Ectodermal cell (in vitro differentiated cells): ENCODE data around the gene CD300H.
"Not testable (repeated sequence)": the region's sequence is repeated elsewhere in the genome, so short reads cannot be mapped to it uniquely, and the experiment has no call there.

Experiments
- H3K27ac ChIP-seq: 2 replicates; pipeline ENCODE4 v1.7.0; 2013; ENCODE audit warnings: mild to moderate bottlenecking, low read depth, low read length; ENCODE audit not compliant: insufficient read depth, poor library complexity, severe bottlenecking
- H3K27me3 ChIP-seq: 2 replicates; pipeline ENCODE4 v1.7.0; 2013; ENCODE audit warnings: mild to moderate bottlenecking, low read length; ENCODE audit not compliant: insufficient read depth, control insufficient read depth, poor library complexity, severe bottlenecking
- H3K36me3 ChIP-seq: one replicate; pipeline ENCODE4 v1.7.0; 2013; ENCODE audit warnings: low read length; ENCODE audit not compliant: control insufficient read depth, insufficient read depth
- H3K4me1 ChIP-seq: one replicate; pipeline ENCODE4 v1.7.0; 2013; ENCODE audit warnings: low read length; ENCODE audit not compliant: control insufficient read depth, insufficient read depth
- H3K4me3 ChIP-seq: 2 replicates; pipeline ENCODE4 v1.7.0; 2013; ENCODE audit warnings: low read depth, low read length, control low read depth; ENCODE audit not compliant: insufficient read depth
- H3K9me3 ChIP-seq: 2 replicates; pipeline ENCODE4 v1.7.0; 2013; ENCODE audit warnings: mild to moderate bottlenecking, low read length, moderate library complexity; ENCODE audit not compliant: control insufficient read depth
- WGBS, 2 experiments: methylation state at CpG; one replicate each; pipeline ENCODE4 v1.1.7; 2013; ENCODE audit warnings: missing lambda C conversion rate in 2 of 2; 5-methylcytosine and 5-hydroxymethylcytosine counted together

CD300H gene

DNA sequence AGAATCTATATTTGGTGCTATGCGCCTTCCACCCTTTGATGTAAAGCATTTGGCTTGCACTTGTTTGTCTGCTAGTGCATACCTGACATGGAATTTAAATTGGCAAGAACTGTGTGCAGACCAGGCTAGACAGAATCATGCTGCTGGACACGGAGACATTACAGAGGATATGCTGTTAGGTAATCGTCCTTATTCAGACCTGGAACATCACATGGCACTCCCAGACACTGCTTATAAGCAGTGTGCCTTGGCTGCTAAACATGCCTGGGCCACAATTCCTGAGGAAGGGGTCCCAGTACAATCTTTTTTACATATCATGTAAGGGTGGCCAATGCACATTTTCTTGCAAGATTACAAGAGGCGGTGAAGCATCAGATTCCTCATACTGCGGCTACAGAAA lies 18.4 kb upstream of the CD300H start:
- Histone ChIP-seq H3K36me3 (no peaks in the 10 kb centered on the region), H3K4me1 (no peaks in the 10 kb centered on the region), H3K27ac (no peak overlapping the region), H3K27me3 (no peaks in the 10 kb centered on the region), H3K4me3 (no peak overlapping the region), H3K9me3 (no peaks in the 10 kb centered on the region)
- 91 to 95% methylated on average over 5 of the region's 5 CpGs for WGBS, 2 experiments

DNA sequence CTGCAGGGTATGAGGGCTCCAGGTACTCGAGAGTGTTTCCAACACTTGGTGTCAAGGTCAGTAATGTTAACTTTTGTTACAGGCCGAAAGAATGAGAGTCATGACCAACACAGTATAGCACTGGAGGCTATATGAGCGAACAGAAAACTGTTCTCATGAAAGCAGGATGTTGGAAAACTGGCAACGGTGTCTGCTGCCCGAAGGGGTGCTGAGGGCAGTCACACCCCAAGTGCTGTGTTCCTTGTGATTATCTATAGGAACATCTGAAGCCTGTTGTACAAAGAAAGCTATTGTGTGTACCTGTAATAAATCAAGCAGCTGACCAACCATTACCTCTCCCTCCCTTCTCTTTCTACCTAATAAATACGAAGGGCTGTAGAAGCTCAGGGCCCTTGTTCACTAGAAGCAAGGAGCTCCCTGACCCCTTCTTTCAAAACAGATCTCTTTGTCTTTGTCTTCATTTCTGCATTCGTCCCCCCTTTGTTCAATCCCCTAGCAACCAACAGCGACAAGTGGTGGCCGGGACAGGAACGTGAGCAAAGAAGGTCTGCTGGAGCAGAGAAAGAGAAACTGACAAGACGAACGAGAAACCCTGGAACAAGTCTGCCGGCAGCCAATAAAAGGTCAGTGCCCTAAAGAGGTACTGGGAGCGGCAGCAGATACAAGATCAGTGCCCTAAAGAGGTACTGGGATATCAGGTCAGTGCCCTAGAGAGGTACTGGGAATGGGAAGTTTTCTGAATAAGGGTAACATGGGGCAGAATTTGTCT lies 17.2 kb upstream of the CD300H start:
- no peaks in the 10 kb centered on the region for H3K27me3 ChIP-seq
- no peak overlapping the region for H3K4me3 ChIP-seq
- H3K36me3 ChIP-seq: no peaks in the 10 kb centered on the region
- no peaks in the 10 kb centered on the region for H3K9me3 ChIP-seq
- H3K4me1 ChIP-seq: no peaks in the 10 kb centered on the region
- WGBS, 2 experiments: 71 to 76% methylated on average over 14 of the region's 14 CpGs
- no peak overlapping the region for H3K27ac ChIP-seq

DNA sequence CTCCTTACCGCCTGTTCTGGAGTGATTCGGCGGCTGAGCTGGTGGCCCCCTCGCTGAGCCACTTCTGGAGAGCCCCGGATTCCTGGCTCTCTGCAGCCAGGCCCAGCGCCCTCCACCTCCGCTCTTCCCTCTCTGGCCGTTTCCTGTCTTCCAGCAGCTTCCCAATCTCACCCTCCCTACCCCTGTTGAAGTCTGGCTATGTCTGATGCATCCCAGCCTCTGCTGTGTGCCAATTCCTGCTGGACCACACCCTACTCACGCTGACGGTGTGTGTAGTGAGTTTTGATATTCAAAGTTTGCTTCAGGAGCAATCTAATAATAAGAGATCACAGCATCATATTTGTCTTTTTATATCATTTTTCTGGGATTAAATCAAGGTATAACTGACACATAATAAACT lies 15.3 kb upstream of the CD300H start:
- Histone ChIP-seq H3K36me3 (no peaks in the 10 kb centered on the region), H3K4me3 (no peak overlapping the region)
- 89 to 91% methylated on average over 8 to 10 of the region's 10 CpGs for WGBS, 2 experiments

DNA sequence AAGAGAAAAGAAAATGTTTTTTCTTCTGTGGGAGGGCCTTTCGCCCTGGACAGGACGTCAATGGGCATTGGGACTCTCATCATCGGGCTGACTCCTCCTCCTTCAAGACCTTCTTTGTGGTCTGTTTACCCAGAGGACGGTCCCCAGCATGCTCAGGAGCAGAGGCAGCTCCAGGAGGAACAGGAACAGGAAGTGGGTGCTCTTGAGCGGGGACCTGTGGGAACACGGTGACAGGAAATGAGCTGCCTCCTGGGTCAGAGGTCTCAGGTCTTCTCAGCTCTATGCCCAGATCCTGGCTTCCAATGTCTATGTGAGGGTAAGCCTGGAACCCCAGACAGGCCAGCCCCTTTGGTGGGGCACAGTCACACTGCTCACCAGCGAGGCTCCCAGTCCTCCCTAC lies 12.6 kb upstream of the CD300H start:
- H3K4me1 ChIP-seq: no peaks in the 10 kb centered on the region
- H3K27me3 ChIP-seq: no peaks in the 10 kb centered on the region
- H3K4me3 ChIP-seq: no peak overlapping the region
- H3K27ac ChIP-seq: no peak overlapping the region
- WGBS, 2 experiments: 91 to 94% methylated on average over 7 of the region's 7 CpGs
- no peaks in the 10 kb centered on the region for H3K9me3 ChIP-seq
- H3K36me3 ChIP-seq: no peaks in the 10 kb centered on the region

More for the DNA sequence above, 15.3 kb upstream of the CD300H start:
- Histone ChIP-seq H3K27ac (no peak overlapping the region), H3K27me3 (no peaks in the 10 kb centered on the region), H3K9me3 (no peaks in the 10 kb centered on the region), H3K4me1 (no peaks in the 10 kb centered on the region)

DNA sequence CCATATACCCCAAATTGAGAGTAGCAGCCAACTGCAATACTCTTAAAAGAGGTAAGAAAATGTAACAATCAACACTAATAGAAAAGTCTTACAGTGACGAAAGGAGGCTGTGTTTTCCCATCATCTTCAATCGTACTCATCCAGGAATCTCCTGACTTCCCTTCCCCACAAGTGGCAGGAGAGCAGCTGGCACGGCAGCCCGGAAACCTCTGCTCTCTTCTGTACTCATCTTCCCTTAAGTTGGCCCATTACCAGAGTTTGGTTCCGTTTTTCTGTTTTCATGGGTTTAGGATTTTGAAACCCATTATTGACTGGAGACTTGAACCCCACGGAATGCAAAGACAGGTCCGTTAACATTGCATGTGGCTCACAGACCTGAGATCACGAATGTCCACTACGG lies 11.7 kb upstream of the CD300H start:
- Histone ChIP-seq H3K36me3 (no peaks in the 10 kb centered on the region), H3K4me3 (no peak overlapping the region), H3K4me1 (no peaks in the 10 kb centered on the region), H3K27me3 (no peaks in the 10 kb centered on the region), H3K27ac (no peak overlapping the region), H3K9me3 (no peaks in the 10 kb centered on the region)
- 89 to 90% methylated on average over 9 of the region's 9 CpGs for WGBS, 2 experiments

DNA sequence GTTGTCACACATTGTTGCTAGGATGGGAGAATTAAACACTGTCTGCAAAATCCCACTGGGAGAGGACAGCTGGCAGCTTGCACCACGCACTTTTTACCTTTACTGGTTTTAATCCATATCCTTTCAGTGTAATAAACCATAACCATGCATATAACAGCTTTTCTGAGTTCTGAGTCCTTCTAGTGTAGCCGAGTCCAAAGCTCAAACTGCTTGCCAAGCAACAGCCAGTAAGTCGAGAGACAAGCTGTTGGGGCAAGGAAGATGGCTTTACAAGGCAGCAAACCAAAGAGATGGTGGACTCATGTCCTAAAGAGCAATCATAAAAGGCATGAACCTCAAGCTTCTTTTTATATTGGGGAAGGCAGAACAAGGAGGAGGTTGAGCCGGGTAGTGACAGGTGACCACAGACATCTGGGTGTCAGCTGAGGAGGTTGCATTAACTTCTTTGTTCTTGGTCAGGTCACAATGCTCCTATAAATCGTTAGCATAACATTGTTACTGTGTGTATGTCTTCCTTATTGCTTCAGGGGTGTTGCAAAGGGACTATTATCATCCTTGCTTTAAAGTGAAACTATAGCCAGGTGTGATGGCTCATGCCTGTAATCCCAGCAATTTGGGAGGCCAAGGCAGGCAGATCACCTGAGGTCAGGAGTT lies 7.3 kb upstream of the CD300H start:
- WGBS, 2 experiments: 86 to 91% methylated on average over 5 of the region's 5 CpGs

DNA sequence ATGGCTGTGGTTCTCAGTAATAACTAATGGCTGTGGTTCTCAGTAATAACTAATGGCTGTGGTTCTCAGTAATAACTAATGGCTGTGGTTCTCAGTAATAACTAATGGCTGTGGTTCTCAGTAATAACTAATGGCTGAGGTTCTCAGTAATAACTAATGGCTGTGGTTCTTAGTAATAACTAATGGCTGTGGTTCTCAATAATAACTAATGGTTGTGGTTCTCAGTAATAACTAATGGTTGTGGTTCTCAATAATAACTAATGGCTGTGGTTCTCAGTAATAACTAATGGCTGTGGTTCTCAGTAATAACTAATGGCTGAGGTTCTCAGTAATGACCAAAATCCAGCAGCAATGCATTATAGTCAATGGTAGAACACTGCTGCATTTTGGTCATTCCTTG lies 6.3 kb upstream of the CD300H start:
- H3K36me3 ChIP-seq, H3K4me1 ChIP-seq, H3K4me3 ChIP-seq, H3K27me3 ChIP-seq, H3K27ac ChIP-seq, H3K9me3 ChIP-seq: not testable (repeated sequence)

More for the DNA sequence above, 7.3 kb upstream of the CD300H start:
- Histone ChIP-seq H3K27ac (no peak overlapping the region), H3K36me3 (no peaks in the 10 kb centered on the region), H3K4me1 (no peaks in the 10 kb centered on the region), H3K4me3 (no peak overlapping the region), H3K9me3 (no peaks in the 10 kb centered on the region), H3K27me3 (no peaks in the 10 kb centered on the region)

DNA sequence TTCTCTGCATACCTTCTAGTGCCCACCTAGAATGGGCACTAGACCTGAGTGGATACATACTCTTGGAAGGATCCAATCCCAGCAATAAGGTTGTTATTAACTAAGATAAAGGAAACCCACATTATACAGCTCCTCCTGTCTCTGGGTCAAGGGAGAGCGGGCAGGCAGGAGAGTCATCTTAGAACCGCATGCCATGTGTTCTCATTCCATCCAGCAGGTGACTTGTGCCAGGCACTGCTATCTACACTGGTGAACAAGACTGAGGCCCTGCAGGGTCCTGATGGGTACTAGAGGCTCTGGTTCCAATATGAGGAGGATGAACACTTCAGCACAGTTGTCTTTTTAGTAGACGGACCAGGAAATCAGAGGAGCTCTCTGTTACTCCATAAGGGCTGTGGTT lies 5.9 kb upstream of the CD300H start:
- Histone ChIP-seq H3K27me3 (no peaks in the 10 kb centered on the region), H3K9me3 (no peaks in the 10 kb centered on the region), H3K27ac (no peak overlapping the region), H3K4me3 (no peak overlapping the region), H3K36me3 (no peaks in the 10 kb centered on the region), H3K4me1 (no peaks in the 10 kb centered on the region)
- WGBS, 2 experiments: 87 to 90% methylated on average over 3 of the region's 3 CpGs

DNA sequence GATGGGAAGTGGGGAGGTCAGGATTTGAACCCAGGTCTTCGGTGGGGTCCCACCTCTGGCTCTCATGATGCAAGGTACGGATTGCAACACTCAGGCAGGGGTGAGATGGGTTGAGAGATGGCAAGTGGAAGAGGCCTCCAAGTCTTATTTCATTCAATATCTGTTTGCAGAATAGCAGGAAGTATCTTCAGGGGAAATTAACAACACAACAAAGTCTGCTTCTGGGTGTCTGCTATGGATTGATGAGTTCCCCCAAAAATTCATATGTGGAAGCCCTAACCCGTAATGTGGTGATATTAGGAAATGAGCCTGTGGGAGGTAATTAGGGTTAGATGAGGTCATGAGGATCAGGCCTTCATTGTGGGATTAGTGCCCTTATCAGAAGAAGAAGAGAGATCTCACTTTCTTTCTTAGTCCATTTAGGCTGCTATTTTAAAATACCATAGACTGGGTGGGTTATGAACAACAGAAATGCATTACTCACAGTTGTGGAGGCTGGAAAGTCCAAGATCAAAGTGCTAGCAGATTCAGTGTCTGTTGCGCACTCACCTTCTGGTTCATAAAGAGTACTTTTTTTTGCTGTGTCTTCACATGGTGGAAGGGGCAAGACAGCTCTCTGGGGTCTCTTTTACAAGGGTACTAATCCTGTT lies 4.4 kb upstream of the CD300H start:
- Histone ChIP-seq H3K36me3 (no peaks in the 10 kb centered on the region), H3K27me3 (no peaks in the 10 kb centered on the region), H3K27ac (no peak overlapping the region), H3K4me1 (no peaks in the 10 kb centered on the region), H3K9me3 (no peaks in the 10 kb centered on the region), H3K4me3 (no peak overlapping the region)
- 89 to 94% methylated on average over 4 of the region's 4 CpGs for WGBS, 2 experiments
